Measurements from ENCODE around the gene COL9A3. TPM values are rescaled to one million over a fixed set of nuclear protein-coding genes. Genes with fewer than 3 reads are reported as not detected.

The COL9A3 gene
- total RNA-seq, 1 donor from 2014 or later: 8.9 TPM

GRCh38 chr20:62799036-62799435 is 17.8 kb upstream of the COL9A3 start:
- no peak for DNase-seq (ENCODE audit: low spot score)
- Mint-ChIP-seq H3K9me3 (ENCODE audit: low read depth) (no peaks in the 10 kb centered on the region), H3K36me3 (ENCODE audit: low read depth) (peaks cover 15% of the 10 kb centered on the region)

GRCh38 chr20:62799459-62799858 is 17.4 kb upstream of the COL9A3 start:
- Mint-ChIP-seq H3K9me3 (ENCODE audit: low read depth) (no peaks in the 10 kb centered on the region), H3K27me3 (ENCODE audit: low read depth) (no peaks in the 10 kb centered on the region), H3K4me1 (ENCODE audit: low read depth) (peaks cover 28% of the 10 kb centered on the region), H3K36me3 (ENCODE audit: low read depth) (peaks cover 15% of the 10 kb centered on the region), H3K4me3 (ENCODE audit: unreplicated experiment) (no peak overlapping the region), H3K27ac (ENCODE audit: unreplicated experiment) (no peak overlapping the region)
- TF ChIP-seq CTCF (IDR thresholded peaks at IDR 0.05): no peak
- DNase-seq (ENCODE audit: low spot score): no peak

More at GRCh38 chr20:62799036-62799435, 17.8 kb upstream of the COL9A3 start:
- Mint-ChIP-seq H3K4me1 (ENCODE audit: low read depth) (peaks cover 25% of the 10 kb centered on the region), H3K27me3 (ENCODE audit: low read depth) (no peaks in the 10 kb centered on the region), H3K4me3 (ENCODE audit: unreplicated experiment) (no peak overlapping the region), H3K27ac (ENCODE audit: unreplicated experiment) (no peak overlapping the region)
- no peak for TF ChIP-seq CTCF (IDR thresholded peaks at IDR 0.05)

- DNase-seq (ENCODE audit: low spot score): no peak
- peaks cover 15% of the 10 kb centered on the region for H3K36me3 Mint-ChIP-seq (ENCODE audit: low read depth)
- peaks cover 25% of the 10 kb centered on the region for H3K4me1 Mint-ChIP-seq (ENCODE audit: low read depth)
- TF ChIP-seq CTCF (IDR thresholded peaks at IDR 0.05): no peak
- no peak overlapping the region for H3K4me3 Mint-ChIP-seq (ENCODE audit: unreplicated experiment)
- H3K9me3 Mint-ChIP-seq (ENCODE audit: low read depth): no peaks in the 10 kb centered on the region
- H3K27ac Mint-ChIP-seq (ENCODE audit: unreplicated experiment): no peak overlapping the region
- no peaks in the 10 kb centered on the region for H3K27me3 Mint-ChIP-seq (ENCODE audit: low read depth)
Observed at GRCh38 chr20:62799873-62800272, 17.0 kb upstream of the COL9A3 start.

GRCh38 chr20:62800314-62801259 is 16.3 kb upstream of the COL9A3 start:
- DNase-seq (ENCODE audit: low spot score): no peak
- Mint-ChIP-seq H3K27me3 (ENCODE audit: low read depth) (no peaks in the 10 kb centered on the region), H3K4me3 (ENCODE audit: unreplicated experiment) (no peak overlapping the region), H3K4me1 (ENCODE audit: low read depth) (peaks cover 25% of the 10 kb centered on the region), H3K36me3 (ENCODE audit: low read depth) (peaks cover 15% of the 10 kb centered on the region), H3K9me3 (ENCODE audit: low read depth) (no peaks in the 10 kb centered on the region), H3K27ac (ENCODE audit: unreplicated experiment) (no peak overlapping the region)
- TF ChIP-seq CTCF (IDR thresholded peaks at IDR 0.05): no peak

GRCh38 chr20:62801284-62802010 is 15.4 kb upstream of the COL9A3 start:
- Mint-ChIP-seq H3K27me3 (ENCODE audit: low read depth) (no peaks in the 10 kb centered on the region), H3K4me1 (ENCODE audit: low read depth) (peaks cover 28% of the 10 kb centered on the region), H3K4me3 (ENCODE audit: unreplicated experiment) (no peak overlapping the region), H3K36me3 (ENCODE audit: low read depth) (peaks cover 15% of the 10 kb centered on the region), H3K9me3 (ENCODE audit: low read depth) (no peaks in the 10 kb centered on the region), H3K27ac (ENCODE audit: unreplicated experiment) (no peak overlapping the region)
- no peak for TF ChIP-seq CTCF (IDR thresholded peaks at IDR 0.05)
- no peak for DNase-seq (ENCODE audit: low spot score)

Measured in chondrocyte (in vitro differentiated cells).